Measurements from ENCODE around the gene CEP70. TPM values are rescaled to one million over a fixed set of nuclear protein-coding genes. Genes with fewer than 3 reads are reported as not detected.
"Not testable (repeated sequence)": the region's sequence is repeated elsewhere in the genome, so short reads cannot be mapped to it uniquely, and the experiment has no call there.

The CEP70 gene
- total RNA-seq, 1 donor from 2014 or later = 14.5 TPM

DNA sequence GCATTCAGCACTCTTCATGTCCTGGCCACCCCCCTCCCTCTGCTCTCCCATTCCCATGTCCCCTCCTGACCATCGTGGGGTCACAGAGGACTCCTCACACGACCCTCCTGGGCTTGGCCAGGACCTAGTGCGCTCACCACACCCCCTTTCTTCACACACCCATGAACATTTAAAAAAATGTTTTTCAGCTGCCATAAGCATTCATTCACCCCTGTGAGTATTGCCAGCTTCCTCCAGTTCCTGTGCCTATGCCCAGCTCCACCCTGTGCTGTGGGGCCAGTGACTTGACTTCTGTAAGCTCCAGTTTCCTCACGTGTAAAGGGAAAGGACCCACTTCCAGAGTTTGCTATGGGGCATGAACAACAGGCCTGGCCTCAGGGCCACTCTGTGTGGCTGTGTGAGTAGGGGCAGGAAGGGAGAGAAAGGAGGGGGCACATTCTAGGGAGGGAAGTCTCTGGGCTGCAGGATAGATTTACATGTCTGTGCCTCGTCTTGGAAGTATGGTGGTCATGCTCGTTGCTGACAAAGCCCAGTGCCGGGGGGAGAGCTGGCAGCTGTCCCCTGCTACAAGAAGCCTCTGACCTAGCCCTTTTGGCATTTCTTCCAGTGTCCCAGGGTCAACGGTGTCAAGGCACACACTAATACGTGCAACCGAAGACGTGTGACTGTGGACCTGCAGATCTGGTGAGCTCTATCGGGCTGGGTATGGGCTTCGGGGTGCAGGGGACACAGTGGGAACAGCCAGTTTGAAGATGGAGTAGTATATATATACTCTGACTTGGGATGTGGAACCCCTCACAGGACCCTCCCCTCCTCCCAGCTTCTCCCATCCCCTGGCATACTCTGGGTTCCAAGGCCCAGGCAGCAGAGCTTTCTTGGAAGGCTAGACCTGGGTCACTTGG, 136.8 kb downstream of the CEP70 start:
- Histone ChIP-seq H3K4me3 (ENCODE audit: low read depth, low read length) (no peak overlapping the region), H3K36me3 (ENCODE audit: control insufficient read depth, insufficient read depth, low read length) (no peaks in the 10 kb centered on the region), H3K27me3 (ENCODE audit: control insufficient read depth, insufficient read depth, low read length) (no peaks in the 10 kb centered on the region)
- no peak for TF ChIP-seq CTCF (IDR thresholded peaks at IDR 0.05; ENCODE audit: insufficient read depth, low read length, poor library complexity, severe bottlenecking)
- no peak for DNase-seq (ENCODE audit: low read depth)

GRCh38 chr3:138455801-138456716, 138.0 kb downstream of the CEP70 start:
- H3K4me3 ChIP-seq (ENCODE audit: low read depth, low read length) = no peak overlapping the region
- H3K36me3 ChIP-seq (ENCODE audit: control insufficient read depth, insufficient read depth, low read length) = no peaks in the 10 kb centered on the region
- TF ChIP-seq CTCF (IDR thresholded peaks at IDR 0.05; ENCODE audit: insufficient read depth, low read length, poor library complexity, severe bottlenecking) = no peak
- H3K27me3 ChIP-seq (ENCODE audit: control insufficient read depth, insufficient read depth, low read length) = no peaks in the 10 kb centered on the region
- DNase-seq (ENCODE audit: low read depth) = no peak

- DNase-seq (ENCODE audit: low read depth); H3K27me3 ChIP-seq (ENCODE audit: control insufficient read depth, insufficient read depth, low read length); H3K36me3 ChIP-seq (ENCODE audit: control insufficient read depth, insufficient read depth, low read length); H3K4me3 ChIP-seq (ENCODE audit: low read depth, low read length): not testable (repeated sequence)
These were observed 140.1 kb downstream of the CEP70 start for GRCh38 chr3:138453940-138454339.

DNA sequence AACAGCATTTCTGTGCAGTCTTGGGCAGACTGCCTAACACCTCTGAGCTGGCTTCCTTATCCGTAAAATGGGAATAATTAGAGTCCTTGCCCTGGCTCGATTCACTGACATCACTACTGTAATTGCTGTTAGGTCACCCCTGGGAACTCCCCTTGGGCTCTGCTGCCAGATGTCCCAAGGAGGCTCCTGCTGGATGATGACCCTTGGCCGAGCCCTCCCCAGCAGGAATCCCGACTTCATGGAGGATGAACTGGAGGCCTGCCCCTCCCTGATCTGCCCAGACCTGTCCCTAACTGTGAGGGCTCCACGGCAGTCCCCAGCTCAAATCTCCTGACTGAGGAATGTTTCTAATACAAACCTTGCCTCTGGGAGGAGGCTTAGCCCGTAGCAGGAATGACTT, 141.6 kb downstream of the CEP70 start:
- no peak for DNase-seq (ENCODE audit: low read depth)
- TF ChIP-seq CTCF (IDR thresholded peaks at IDR 0.05; ENCODE audit: insufficient read depth, low read length, poor library complexity, severe bottlenecking) = no peak
- Histone ChIP-seq H3K27me3 (ENCODE audit: control insufficient read depth, insufficient read depth, low read length) (no peaks in the 10 kb centered on the region), H3K4me3 (ENCODE audit: low read depth, low read length) (no peak overlapping the region), H3K36me3 (ENCODE audit: control insufficient read depth, insufficient read depth, low read length) (no peaks in the 10 kb centered on the region)

DNA sequence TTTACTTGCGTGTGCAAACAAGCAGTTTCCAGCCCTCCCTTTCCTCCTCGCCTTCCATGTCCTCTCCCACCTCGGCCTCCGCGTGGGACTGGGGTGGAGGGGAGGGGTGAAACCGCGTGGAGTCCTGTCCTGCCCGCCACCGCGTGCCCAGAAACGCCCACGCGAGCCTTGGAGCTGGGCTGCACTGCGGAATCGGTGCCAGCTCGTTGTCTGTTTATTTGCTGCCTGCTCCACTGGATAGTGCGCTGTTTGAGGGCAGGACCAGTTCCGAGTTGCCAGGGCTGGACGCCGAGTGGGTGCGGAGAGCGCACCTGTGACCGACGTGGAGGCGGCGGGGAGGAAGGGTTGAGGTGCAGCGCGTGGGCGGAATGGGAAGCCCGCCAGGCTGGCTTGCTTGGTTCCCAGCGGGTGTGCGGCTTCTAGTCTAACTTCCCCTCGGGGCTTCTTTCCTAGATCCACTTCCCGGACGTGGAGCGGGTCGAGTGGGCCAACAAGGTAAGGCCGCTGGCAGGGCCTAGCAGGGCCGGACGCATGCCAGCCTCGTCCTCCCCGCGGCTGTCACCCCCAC, 142.4 kb downstream of the CEP70 start:
- no peak for DNase-seq (ENCODE audit: low read depth)
- TF ChIP-seq CTCF (IDR thresholded peaks at IDR 0.05; ENCODE audit: insufficient read depth, low read length, poor library complexity, severe bottlenecking) = no peak
- Histone ChIP-seq H3K27me3 (ENCODE audit: control insufficient read depth, insufficient read depth, low read length) (no peaks in the 10 kb centered on the region), H3K36me3 (ENCODE audit: control insufficient read depth, insufficient read depth, low read length) (no peaks in the 10 kb centered on the region), H3K4me3 (ENCODE audit: low read depth, low read length) (no peak overlapping the region)

Measured in kidney epithelial cell (primary cell).